Measurements from ENCODE around the gene HDAC5.

The HDAC5 gene

GRCh38 chr17:44144966-44145739 lies 21.7 kb upstream of the HDAC5 start:
- TF ChIP-seq GATA2 (IDR thresholded peaks at IDR 0.05; ENCODE audit: low read depth, low read length) (no peak), GATA3 (IDR thresholded peaks at IDR 0.05; ENCODE audit: low read depth, low read length) (no peak)

- no peak for TF ChIP-seq GATA2 (IDR thresholded peaks at IDR 0.05; ENCODE audit: low read depth, low read length)
- no peak for TF ChIP-seq GATA3 (IDR thresholded peaks at IDR 0.05; ENCODE audit: low read depth, low read length)
Measured at GRCh38 chr17:44137891-44138709, 14.7 kb upstream of the HDAC5 start.

GRCh38 chr17:44134752-44135568 lies 11.5 kb upstream of the HDAC5 start:
- TF ChIP-seq GATA2 (IDR thresholded peaks at IDR 0.05; ENCODE audit: low read depth, low read length) = no peak
- no peak for TF ChIP-seq GATA3 (IDR thresholded peaks at IDR 0.05; ENCODE audit: low read depth, low read length)

- no peak for TF ChIP-seq GATA3 (IDR thresholded peaks at IDR 0.05; ENCODE audit: low read depth, low read length)
- no peak for TF ChIP-seq GATA2 (IDR thresholded peaks at IDR 0.05; ENCODE audit: low read depth, low read length)
Measured at GRCh38 chr17:44133918-44134476, 10.6 kb upstream of the HDAC5 start.

- TF ChIP-seq GATA2 (IDR thresholded peaks at IDR 0.05; ENCODE audit: low read depth, low read length) (no peak), GATA3 (IDR thresholded peaks at IDR 0.05; ENCODE audit: low read depth, low read length) (no peak)
Measured at GRCh38 chr17:44132275-44132821, 8.9 kb upstream of the HDAC5 start.

GRCh38 chr17:44130693-44131349 lies 7.4 kb upstream of the HDAC5 start:
- TF ChIP-seq GATA2 (IDR thresholded peaks at IDR 0.05; ENCODE audit: low read depth, low read length) = no peak
- TF ChIP-seq GATA3 (IDR thresholded peaks at IDR 0.05; ENCODE audit: low read depth, low read length) = no peak

- TF ChIP-seq GATA2 (IDR thresholded peaks at IDR 0.05; ENCODE audit: low read depth, low read length) = no peak
- no peak for TF ChIP-seq GATA3 (IDR thresholded peaks at IDR 0.05; ENCODE audit: low read depth, low read length)
Measured at GRCh38 chr17:44128383-44128782, 4.9 kb upstream of the HDAC5 start.

- TF ChIP-seq GATA2 (IDR thresholded peaks at IDR 0.05; ENCODE audit: low read depth, low read length) (no peak), GATA3 (IDR thresholded peaks at IDR 0.05; ENCODE audit: low read depth, low read length) (no peak)
Measured at GRCh38 chr17:44124118-44124438, 637 bp upstream of the HDAC5 start.

GRCh38 chr17:44122816-44123355 lies 555 bp downstream of the HDAC5 start:
- TF ChIP-seq GATA3 (IDR thresholded peaks at IDR 0.05; ENCODE audit: low read depth, low read length) = no peak

- TF ChIP-seq GATA2 (IDR thresholded peaks at IDR 0.05; ENCODE audit: low read depth, low read length) = no peak
- no peak for TF ChIP-seq GATA3 (IDR thresholded peaks at IDR 0.05; ENCODE audit: low read depth, low read length)
Measured at GRCh38 chr17:44121997-44122815, 1.2 kb downstream of the HDAC5 start.

- TF ChIP-seq GATA2 (IDR thresholded peaks at IDR 0.05; ENCODE audit: low read depth, low read length) (no peak), GATA3 (IDR thresholded peaks at IDR 0.05; ENCODE audit: low read depth, low read length) (no peak)
Measured at GRCh38 chr17:44120851-44121605, 2.4 kb downstream of the HDAC5 start.

GRCh38 chr17:44119798-44120197 lies 3.6 kb downstream of the HDAC5 start:
- TF ChIP-seq GATA3 (IDR thresholded peaks at IDR 0.05; ENCODE audit: low read depth, low read length) (no peak), GATA2 (IDR thresholded peaks at IDR 0.05; ENCODE audit: low read depth, low read length) (no peak)

Data from SH-SY5Y (cell line).